ENCODE data around the gene INPP5A. TPM values are rescaled to one million over a fixed set of nuclear protein-coding genes. Genes with fewer than 3 reads are reported as not detected.

The INPP5A gene
- total and polyA plus RNA-seq, 9 of the 15 experiments (the other 6 are each of a cell fraction or from before 2014, with no cell fraction given) = 0.66 to 11.6 (median 7.7) TPM

DNA sequence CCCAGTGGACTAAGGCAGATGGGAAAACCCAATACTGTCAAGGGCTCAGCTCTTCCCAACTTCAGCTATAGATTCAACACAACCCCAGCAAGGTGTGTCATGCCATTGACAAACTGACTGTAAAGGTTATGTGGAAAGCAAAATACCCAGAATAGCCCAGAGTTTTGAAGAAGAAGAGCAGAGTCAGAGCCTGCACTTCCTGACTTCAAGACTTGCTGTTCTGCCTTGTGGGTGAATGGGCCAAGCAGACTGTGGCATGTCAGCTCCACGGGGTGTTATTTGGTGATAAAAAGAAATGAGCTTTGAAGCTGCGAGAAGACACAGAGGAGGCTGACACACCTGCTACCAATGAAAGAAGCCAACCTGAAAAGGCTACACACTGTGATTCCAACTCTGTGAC lies 158.6 kb downstream of the INPP5A start:
- FAIRE-seq = no peak
- Histone ChIP-seq H3K27ac (ENCODE audit: extremely low read depth, low read depth, low read length) (no peak overlapping the region), H3K9me1 (ENCODE audit: control insufficient read depth, insufficient read depth, low read length) (no peaks in the 10 kb centered on the region), H3K9ac (ENCODE audit: insufficient read depth in 1 of 2, low read depth in 2 of 2, low read length in 2 of 2) (no peak overlapping the region), H4K20me1 (replicated peaks; ENCODE audit: control insufficient read depth, insufficient read depth, low read length) (no peaks in the 10 kb centered on the region), H3K27me3 (ENCODE audit: control insufficient read depth in 2 of 2, insufficient read depth in 2 of 2, low read length in 2 of 2) (no peaks in the 10 kb centered on the region), H3K4me1 (replicated peaks in 1 of 2; ENCODE audit: control insufficient read depth in 2 of 2, insufficient read depth in 2 of 2, low read length in 2 of 2) (no peaks in the 10 kb centered on the region), H3K4me2 (ENCODE audit: insufficient read depth, low read length) (no peak overlapping the region), H3K79me2 (ENCODE audit: control insufficient read depth, insufficient read depth, low read length) (no peaks in the 10 kb centered on the region), H3K36me3 (ENCODE audit: control insufficient read depth, insufficient read depth, low read length) (no peaks in the 10 kb centered on the region), H3K4me3 (no peak overlapping the region), H3K9me3 (replicated peaks; ENCODE audit: control insufficient read depth, insufficient read depth, low read depth, low read length) (no peaks in the 10 kb centered on the region), H2AFZ (ENCODE audit: low read depth, low read length) (no peak overlapping the region)
- intact Hi-C loops (cut with micrococcal nuclease) = no loop called here
- CTCF ChIA-PET (ENCODE audit: low intra/inter-chr PET ratio) = no interaction called here
- in situ Hi-C loops (cut with MboI) = no loop called here
- no peak for ATAC-seq
- no peak for DNase-seq (ENCODE audit: extremely low read depth in 1 of 4, low spot score in 3 of 4)
- no TSS peak for BruUV-seq (replicated peaks)
- POLR2A ChIA-PET = interaction anchor here (1.9 kb wide), 1 partner anchor 11 kb away, joined by 4 read pairs; no protein-coding TSS in a partner anchor
- WGBS (ENCODE audit: insufficient coverage, low coverage, missing lambda C conversion rate) = 38% methylated on average over 2 of the region's 2 CpGs
- TF ChIP-seq ERF (CRISPR knock-in tag; IDR thresholded peaks at IDR 0.05) (no peak), ZNF133 (CRISPR knock-in tag; IDR thresholded peaks at IDR 0.05) (no peak), NCOA2 (IDR thresholded peaks at IDR 0.05; ENCODE audit: partially characterized antibody in 2 of 2) (no peak), NCOA6 (IDR thresholded peaks at IDR 0.05) (no peak), NFE2L1 (tag; IDR thresholded peaks at IDR 0.05; ENCODE audit: borderline replicate concordance, low read depth) (no peak), ZNF143 (CRISPR knock-in tag; IDR thresholded peaks at IDR 0.05) (no peak), ZNF699 (CRISPR knock-in tag; IDR thresholded peaks at IDR 0.05; ENCODE audit: insufficient replicate concordance) (no peak), NELFE (IDR thresholded peaks at IDR 0.05; ENCODE audit: insufficient read depth, insufficient read length) (no peak)
- TF ChIP-seq, protein P1, sequence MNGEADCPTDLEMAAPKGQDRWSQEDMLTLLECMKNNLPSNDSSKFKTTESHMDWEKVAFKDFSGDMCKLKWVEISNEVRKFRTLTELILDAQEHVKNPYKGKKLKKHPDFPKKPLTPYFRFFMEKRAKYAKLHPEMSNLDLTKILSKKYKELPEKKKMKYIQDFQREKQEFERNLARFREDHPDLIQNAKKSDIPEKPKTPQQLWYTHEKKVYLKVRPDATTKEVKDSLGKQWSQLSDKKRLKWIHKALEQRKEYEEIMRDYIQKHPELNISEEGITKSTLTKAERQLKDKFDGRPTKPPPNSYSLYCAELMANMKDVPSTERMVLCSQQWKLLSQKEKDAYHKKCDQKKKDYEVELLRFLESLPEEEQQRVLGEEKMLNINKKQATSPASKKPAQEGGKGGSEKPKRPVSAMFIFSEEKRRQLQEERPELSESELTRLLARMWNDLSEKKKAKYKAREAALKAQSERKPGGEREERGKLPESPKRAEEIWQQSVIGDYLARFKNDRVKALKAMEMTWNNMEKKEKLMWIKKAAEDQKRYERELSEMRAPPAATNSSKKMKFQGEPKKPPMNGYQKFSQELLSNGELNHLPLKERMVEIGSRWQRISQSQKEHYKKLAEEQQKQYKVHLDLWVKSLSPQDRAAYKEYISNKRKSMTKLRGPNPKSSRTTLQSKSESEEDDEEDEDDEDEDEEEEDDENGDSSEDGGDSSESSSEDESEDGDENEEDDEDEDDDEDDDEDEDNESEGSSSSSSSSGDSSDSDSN (IDR thresholded peaks at IDR 0.05; ENCODE audit: borderline replicate concordance in 1 of 2, low read depth in 2 of 2, low read length in 2 of 2) = no peak
- TF ChIP-seq, protein P2, sequence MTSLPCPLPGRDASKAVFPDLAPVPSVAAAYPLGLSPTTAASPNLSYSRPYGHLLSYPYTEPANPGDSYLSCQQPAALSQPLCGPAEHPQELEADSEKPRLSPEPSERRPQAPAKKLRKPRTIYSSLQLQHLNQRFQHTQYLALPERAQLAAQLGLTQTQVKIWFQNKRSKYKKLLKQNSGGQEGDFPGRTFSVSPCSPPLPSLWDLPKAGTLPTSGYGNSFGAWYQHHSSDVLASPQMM (CRISPR knock-in tag; IDR thresholded peaks at IDR 0.05) = no peak
- TF ChIP-seq, protein P3, sequence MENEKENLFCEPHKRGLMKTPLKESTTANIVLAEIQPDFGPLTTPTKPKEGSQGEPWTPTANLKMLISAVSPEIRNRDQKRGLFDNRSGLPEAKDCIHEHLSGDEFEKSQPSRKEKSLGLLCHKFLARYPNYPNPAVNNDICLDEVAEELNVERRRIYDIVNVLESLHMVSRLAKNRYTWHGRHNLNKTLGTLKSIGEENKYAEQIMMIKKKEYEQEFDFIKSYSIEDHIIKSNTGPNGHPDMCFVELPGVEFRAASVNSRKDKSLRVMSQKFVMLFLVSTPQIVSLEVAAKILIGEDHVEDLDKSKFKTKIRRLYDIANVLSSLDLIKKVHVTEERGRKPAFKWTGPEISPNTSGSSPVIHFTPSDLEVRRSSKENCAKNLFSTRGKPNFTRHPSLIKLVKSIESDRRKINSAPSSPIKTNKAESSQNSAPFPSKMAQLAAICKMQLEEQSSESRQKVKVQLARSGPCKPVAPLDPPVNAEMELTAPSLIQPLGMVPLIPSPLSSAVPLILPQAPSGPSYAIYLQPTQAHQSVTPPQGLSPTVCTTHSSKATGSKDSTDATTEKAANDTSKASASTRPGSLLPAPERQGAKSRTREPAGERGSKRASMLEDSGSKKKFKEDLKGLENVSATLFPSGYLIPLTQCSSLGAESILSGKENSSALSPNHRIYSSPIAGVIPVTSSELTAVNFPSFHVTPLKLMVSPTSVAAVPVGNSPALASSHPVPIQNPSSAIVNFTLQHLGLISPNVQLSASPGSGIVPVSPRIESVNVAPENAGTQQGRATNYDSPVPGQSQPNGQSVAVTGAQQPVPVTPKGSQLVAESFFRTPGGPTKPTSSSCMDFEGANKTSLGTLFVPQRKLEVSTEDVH (IDR thresholded peaks at IDR 0.05; ENCODE audit: low read depth, partially characterized antibody) = no peak
- TF ChIP-seq, protein P4, sequence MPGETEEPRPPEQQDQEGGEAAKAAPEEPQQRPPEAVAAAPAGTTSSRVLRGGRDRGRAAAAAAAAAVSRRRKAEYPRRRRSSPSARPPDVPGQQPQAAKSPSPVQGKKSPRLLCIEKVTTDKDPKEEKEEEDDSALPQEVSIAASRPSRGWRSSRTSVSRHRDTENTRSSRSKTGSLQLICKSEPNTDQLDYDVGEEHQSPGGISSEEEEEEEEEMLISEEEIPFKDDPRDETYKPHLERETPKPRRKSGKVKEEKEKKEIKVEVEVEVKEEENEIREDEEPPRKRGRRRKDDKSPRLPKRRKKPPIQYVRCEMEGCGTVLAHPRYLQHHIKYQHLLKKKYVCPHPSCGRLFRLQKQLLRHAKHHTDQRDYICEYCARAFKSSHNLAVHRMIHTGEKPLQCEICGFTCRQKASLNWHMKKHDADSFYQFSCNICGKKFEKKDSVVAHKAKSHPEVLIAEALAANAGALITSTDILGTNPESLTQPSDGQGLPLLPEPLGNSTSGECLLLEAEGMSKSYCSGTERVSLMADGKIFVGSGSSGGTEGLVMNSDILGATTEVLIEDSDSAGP (CRISPR knock-in tag; IDR thresholded peaks at IDR 0.05) = no peak

Measured in K562 (cell line).